HG03432 (cell line): ENCODE measurements around the gene LGALS7.

Experiments used
- ATAC-seq: cut with Tn5 transposase; IDR thresholded peaks from one replicate; pipeline ENCODE4 v1.9.1; 2021; ENCODE audit warnings: mild to moderate bottlenecking, moderate library complexity; ENCODE audit not compliant: unreplicated experiment

The LGALS7 gene

DNA sequence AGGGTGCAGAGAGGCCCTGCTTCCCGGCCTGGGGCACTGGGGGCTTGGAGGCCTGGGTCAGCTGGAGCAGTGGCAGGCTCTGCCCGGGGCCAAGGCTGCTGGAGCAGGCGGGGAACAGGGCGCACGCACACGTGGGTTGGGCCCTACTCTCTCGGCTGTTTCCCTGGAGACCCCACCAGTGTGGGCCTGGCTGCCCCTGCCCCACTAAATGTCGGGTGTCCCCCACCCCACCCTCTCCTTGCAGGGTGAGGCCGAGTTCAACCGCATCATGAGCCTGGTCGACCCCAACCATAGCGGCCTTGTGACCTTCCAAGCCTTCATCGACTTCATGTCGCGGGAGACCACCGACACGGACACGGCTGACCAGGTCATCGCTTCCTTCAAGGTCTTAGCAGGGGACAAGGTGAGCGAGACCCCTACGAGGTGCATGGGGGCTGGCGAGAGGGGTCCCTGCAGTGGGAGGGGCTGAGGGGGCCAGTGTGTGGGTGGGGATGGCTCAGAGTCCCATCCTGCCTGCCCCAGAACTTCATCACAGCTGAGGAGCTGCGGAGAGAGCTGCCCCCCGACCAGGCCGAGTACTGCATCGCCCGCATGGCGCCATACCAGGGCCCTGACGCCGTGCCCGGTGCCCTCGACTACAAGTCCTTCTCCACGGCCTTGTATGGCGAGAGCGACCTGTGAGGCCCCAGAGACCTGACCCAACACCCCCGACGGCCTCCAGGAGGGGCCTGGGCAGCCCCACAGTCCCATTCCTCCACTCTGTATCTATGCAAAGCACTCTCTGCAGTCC, 44.4 kb downstream of the LGALS7 start:
- no peak for ATAC-seq

DNA sequence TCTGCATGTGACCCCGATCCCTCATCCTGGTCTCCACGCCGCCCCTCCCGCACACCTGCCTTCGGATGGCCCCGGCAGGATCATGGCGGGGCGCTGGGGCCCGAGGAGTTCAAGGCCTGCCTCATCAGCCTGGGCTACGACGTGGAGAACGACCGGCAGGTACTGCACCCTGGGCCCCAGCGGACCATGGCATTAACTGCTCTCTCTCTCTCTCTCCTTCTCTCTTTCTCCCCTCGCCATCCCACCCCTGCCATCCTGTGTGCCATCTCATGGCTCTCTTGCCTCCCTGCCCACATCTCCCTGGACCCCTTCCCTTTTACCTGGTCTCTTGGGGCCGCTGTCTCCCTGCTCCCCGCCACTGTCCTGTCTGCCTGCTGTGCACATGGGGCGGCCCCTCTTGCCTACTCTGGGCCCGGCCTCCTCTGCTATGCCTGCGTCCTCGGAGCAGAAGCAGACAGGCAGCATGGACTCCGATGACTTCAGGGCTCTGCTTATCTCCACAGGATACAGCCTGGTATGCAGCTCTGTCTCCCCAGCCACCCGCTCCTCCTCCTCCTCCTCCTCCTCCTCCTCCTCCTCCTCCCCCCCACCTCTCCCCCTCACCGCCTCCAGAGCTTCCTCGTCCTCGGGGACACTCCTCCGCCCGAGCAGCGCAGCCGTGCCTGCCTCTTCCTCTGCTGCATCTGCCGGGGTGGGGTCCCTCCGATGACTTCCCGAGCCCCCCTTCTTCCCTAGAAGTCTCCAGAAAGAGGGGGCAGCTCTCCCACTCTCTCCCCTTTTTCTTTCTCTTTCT, 45.3 kb downstream of the LGALS7 start:
- no peak for ATAC-seq

DNA sequence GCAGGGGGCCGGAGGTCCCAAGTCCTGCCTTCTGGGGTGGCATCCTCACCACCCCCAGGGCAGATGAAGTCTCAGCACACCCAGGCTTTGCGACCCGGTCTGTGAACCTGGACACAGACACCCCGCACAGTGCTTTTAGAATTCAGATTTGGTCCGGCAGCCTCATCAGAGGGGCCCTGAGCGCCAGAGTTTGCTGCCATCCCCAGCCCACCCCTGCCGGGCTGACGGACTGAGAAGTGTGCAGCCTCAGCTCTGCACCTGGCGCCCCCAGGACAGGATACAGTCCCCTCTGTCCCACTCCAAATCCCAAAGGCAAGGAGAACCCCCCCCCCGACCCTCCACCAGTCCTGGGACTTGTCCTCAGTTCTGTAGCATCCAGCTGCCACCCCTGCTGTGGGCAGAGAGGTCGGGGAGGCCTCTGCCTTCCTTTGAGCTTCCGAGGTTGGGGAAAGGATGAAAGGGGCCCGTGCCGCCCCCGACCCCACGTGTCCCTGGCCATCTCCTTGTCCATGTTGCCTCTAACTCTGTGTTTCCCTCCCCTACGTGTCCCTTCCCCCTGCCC, 45.9 kb downstream of the LGALS7 start:
- ATAC-seq, result no peak

DNA sequence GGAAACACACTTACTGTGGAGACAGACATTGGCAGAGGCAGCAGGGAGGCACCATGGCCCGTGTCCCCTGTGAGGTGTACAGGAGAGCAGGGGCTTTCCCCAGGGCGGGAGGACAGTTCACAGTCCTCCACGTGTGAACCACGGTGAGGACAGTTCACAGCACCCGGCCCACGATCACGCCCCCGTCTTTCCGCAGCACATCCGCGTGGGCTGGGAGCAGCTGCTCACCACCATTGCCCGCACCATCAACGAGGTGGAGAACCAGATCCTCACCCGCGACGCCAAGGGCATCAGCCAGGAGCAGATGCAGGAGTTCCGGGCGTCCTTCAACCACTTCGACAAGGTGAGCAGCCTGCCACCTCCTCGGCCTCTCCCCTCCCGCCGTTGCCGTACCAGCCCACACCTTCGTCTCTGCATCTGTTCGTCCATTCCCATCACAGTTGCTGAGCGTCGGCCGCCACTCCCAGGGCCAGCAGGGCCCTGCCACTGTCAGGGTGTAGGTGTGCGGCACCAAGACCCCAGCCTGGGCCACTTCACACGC, 46.5 kb downstream of the LGALS7 start:
- ATAC-seq, result no peak

DNA sequence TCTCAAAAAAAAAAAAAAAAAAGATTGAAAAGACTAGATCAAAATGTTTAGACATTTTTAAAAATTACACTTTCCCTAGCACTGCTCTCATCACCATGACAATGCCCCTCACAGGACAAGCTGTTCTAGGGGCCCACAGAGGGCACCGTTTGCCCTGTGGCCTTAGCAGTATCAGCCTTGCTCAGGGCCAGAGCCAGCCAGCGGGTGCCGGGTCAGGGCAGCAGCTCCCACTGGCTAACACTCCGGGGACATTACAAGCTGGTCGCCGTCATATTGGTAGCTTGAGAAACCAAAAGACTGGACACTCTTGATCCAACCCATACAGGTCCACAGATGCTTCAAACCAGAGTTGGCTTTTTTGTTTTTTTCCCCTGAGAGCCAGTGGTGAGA, 47.0 kb downstream of the LGALS7 start:
- no peak for ATAC-seq

DNA sequence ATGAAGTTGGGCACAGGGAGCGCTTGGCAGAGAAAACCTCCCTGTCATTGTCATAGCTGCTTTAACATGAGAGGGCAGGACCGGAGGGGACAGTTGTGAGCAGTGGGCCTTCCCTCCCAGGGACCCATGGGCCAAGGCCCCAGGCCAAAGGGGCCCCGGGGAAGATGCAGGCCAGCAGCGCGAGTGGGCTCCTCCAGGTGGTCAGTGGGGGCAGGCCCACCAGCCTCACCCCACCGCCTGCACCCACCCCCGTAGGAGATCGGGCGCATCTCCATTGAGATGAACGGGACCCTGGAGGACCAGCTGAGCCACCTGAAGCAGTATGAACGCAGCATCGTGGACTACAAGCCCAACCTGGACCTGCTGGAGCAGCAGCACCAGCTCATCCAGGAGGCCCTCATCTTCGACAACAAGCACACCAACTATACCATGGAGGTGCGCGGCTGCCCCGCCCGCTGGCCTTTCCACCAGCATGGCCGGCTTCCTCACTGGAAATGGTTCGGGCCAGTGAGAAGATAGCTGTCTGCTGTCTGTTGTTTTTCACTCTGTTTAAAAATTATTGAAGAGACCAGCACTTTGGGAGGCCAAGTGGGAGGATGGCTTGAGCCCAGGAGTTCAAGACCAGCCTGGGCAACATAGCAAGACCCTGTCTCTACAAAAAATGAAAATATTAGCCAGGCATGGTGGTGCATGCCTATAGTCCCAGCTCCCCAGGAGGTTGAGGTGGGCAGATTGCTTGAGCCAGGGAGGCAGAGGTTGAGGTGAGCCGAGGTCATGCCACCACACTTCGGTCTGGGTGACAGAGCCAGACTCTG, 47.6 kb downstream of the LGALS7 start:
- ATAC-seq, result no peak

DNA sequence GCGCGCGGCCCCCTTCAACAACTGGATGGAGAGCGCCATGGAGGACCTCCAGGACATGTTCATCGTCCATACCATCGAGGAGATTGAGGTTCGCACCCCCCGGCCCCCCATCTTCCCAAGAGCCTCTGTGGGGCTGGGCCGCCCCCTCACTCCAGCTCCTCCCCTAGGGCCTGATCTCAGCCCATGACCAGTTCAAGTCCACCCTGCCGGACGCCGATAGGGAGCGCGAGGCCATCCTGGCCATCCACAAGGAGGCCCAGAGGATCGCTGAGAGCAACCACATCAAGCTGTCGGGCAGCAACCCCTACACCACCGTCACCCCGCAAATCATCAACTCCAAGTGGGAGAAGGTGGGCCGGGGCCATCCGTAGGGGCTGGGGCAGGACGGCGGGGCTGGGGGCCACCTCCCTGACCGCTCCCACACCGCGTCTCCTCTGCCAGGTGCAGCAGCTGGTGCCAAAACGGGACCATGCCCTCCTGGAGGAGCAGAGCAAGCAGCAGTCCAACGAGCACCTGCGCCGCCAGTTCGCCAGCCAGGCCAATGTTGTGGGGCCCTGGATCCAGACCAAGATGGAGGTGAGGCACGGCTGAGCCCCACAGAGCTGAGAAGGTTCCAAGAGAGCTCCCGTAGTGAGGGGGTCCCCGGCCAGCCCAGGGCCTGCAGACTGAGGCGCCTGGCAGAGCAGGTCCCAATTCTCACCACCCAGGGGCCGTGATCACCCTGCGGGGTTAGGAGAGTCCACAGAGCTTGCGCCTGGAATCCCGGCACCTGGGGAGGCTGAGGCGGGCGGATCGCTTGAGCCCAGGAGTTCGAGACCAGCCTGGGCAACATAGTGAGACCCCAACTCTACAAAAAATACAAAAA, 49.1 kb downstream of the LGALS7 start:
- ATAC-seq, result no peak

DNA sequence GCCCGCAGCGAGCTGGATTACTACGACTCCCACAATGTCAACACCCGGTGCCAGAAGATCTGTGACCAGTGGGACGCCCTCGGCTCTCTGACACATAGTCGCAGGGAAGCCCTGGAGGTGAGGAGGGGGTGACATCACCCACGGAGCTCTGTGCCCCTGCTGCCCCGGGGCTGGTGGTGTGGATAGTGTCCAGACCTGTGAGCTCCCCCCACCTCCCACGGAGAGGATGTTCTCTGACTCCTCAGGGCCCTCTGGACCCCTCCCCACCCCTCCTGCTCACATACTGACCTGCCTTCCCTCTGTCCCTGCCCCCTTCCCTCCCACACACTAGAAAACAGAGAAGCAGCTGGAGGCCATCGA, 49.7 kb downstream of the LGALS7 start:
- no peak for ATAC-seq

DNA sequence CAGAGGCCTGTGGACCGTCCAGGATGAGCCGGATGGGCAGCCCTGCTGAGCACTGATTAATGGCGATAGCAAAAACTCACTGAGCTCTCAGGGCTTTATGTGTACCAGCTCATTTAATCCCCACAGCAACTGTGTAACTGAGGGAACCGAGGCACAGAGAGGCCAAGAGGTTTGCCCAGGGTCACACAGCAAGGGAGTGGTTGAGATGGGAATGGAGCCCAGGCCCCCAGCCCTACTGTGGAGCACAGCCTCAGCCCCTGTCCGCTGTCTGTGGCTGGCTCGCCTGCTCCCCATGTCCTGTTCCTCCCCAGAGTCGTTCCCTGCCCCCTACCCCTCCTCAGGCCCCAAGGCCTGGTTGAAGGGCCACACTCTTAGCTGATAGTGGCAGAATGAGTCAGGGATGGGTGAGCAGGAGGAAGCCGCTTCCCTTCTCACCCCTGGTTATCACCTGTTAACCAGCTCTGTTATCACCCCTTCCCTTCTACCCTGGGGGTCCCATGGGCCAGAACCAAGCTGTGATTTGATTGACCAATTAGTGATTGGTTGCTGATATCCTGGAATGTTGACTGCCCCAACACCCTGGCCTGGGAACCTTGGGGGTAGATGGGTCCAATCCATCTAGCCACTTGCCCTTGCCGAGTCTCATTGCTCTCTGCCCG, 50.2 kb downstream of the LGALS7 start:
- no peak for ATAC-seq

DNA sequence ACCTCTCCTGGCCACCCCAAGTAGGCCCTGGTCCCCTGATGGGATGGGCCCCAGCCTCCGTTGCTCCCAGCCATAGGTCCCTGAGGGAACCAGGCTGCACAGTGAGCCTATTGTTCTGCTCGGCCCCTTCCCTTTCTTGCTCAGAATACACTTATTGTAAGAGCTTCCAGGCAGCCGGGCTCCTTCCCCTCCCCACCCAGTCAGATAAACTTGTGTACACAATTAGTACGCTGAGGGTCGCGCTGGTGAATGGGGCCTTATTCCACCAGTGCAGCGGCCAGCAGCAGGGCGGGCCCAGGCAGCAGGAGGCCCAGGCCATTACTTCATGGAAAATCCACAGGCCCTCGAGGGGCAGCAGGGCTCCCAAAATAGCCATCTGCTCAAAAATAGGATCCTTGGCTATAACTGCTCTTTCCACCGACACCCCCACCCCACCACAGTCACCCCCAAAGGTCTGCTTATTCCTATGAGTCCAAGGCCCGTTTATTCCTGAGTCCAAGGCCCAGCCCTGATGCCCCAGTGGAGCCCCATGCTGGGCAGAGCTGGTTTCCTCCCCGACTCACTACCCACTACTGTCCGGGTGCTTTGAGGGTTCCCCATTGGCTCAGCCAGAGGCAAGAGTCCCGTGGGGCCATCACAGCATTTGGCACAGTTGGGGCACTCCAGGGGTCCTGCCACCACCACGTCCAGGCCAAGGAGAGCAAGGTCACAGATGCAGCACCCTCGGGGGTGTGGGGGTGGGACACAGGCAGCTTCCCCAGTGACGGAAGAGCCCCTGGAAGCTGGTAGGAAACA, 51.1 kb downstream of the LGALS7 start:
- no peak for ATAC-seq

DNA sequence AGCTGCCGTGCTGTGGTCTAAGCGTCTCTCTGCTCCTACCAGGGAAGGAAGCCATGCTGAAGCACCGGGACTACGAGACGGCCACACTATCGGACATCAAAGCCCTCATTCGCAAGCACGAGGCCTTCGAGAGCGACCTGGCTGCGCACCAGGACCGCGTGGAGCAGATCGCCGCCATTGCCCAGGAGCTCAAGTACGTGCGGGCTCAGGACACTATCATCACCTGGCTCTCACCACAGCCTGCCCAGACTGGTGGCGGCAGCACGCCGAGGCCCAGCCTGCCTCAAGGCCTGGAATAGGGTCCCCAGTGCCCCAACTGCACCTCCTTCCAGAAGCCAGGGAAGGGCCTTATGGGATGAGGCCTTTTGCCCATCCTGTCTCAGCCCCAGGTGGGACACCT, 51.8 kb downstream of the LGALS7 start:
- no peak for ATAC-seq
